SK-N-SH (cell line): Measurements from ENCODE around the gene TRMT10A. TPM values are rescaled to one million over a fixed set of nuclear protein-coding genes. Genes with fewer than 3 reads are reported as not detected.

Source experiments
- CTCF ChIA-PET: fragments of 300-600, 350-600 bp; formaldehyde crosslinking; extraction: SDS; loops from one replicate; lab custom pipeline; 2021; lab: Yijun Ruan, JAX
- POLR2A ChIA-PET: fragments of 350-600 bp; sonication (Branson Sonifier 250); formaldehyde crosslinking; extraction: SDS; loops from one replicate; lab custom pipeline; 2020; ENCODE audit warnings: antibody characterized with exemption, inconsistent platforms; lab: Yijun Ruan, JAX
- DNase-seq: peaks from one replicate; pipeline ENCODE4 v3.0.0; 2012
- H2AFZ ChIP-seq: fragments of 200-600 bp; sonication (generic); 2 replicates; pipeline ENCODE4 v1.8.1; 2016; ENCODE audit warnings: antibody characterized with exemption, mild to moderate bottlenecking, low read depth
- H3F3A ChIP-seq: fragments of 200-600 bp; sonication (generic); replicated peaks from 2 replicates; pipeline ENCODE3; 2016; ENCODE audit warnings: antibody characterized with exemption, mild to moderate bottlenecking; ENCODE audit not compliant: insufficient read depth
- H3K27ac ChIP-seq, 2 experiments: fragments of 200-500 bp in 1 of 2; fragments of 200-600 bp in 1 of 2; sonication (Bioruptor generic) in 1 of 2; sonication (generic), shearing (Covaris generic) in 1 of 2; 2 replicates each; pipeline versions ENCODE4 v1.5.1 to v1.6.1; 2014 to 2016; ENCODE audit warnings: low read depth in 2 of 2, inconsistent platforms in 1 of 2, low read length in 1 of 2, mild to moderate bottlenecking in 1 of 2, mixed read lengths in 1 of 2
- H3K27me3 ChIP-seq: fragments of 200-600 bp; sonication (generic), shearing (Covaris generic); 2 replicates; pipeline ENCODE4 v1.6.1; 2016; ENCODE audit warnings: mixed run types; ENCODE audit not compliant: insufficient read depth
- H3K36me3 ChIP-seq, 2 experiments: fragments of 200-500 bp in 1 of 2; fragments of 200-600 bp in 1 of 2; sonication (Bioruptor generic) in 1 of 2; sonication (generic) in 1 of 2; replicated peaks in 1 of 2; 2 replicates each; pipeline versions ENCODE3 to v1.5.1; 2014 to 2016; ENCODE audit warnings: low read length in 1 of 2, mild to moderate bottlenecking in 1 of 2; ENCODE audit not compliant: insufficient read depth in 2 of 2, control insufficient read depth in 1 of 2
- H3K4me1 ChIP-seq, 2 experiments: fragments of 200-500 bp in 1 of 2; fragments of 200-600 bp in 1 of 2; sonication (Bioruptor generic) in 1 of 2; sonication (generic), shearing (Covaris generic) in 1 of 2; 2 replicates each; pipeline versions ENCODE4 v1.5.1 to v1.6.1; 2014 to 2016; ENCODE audit warnings: low read depth in 1 of 2, low read length in 1 of 2, mixed run types in 1 of 2; ENCODE audit not compliant: insufficient read depth in 2 of 2, control insufficient read depth in 1 of 2
- H3K4me2 ChIP-seq: fragments of 200-600 bp; sonication (generic), shearing (Covaris generic); 2 replicates; pipeline ENCODE4 v1.6.1; 2017; ENCODE audit warnings: mixed run types
- H3K4me3 ChIP-seq, 2 experiments: fragments of 200-500 bp in 1 of 2; fragments of 200-600 bp in 1 of 2; sonication (Bioruptor generic) in 1 of 2; sonication (generic), shearing (Covaris generic) in 1 of 2; 2 replicates each; pipeline versions ENCODE4 v1.5.1 to v1.8.1; 2014 to 2016; ENCODE audit warnings: low read depth in 2 of 2, inconsistent platforms in 1 of 2, low read length in 1 of 2, mild to moderate bottlenecking in 1 of 2, mixed read lengths in 1 of 2, moderate library complexity in 1 of 2
- H3K79me2 ChIP-seq: fragments of 200-600 bp; sonication (generic); 2 replicates; pipeline ENCODE4 v1.8.1; 2017; ENCODE audit warnings: mild to moderate bottlenecking; ENCODE audit not compliant: insufficient read depth
- H3K9ac ChIP-seq: fragments of 200-600 bp; sonication (generic); 2 replicates; pipeline ENCODE4 v1.6.1; 2017; ENCODE audit warnings: mixed run types
- H3K9me2 ChIP-seq: fragments of 200-600 bp; sonication (generic); 2 replicates; pipeline ENCODE4 v1.6.1; 2017; ENCODE audit warnings: mixed run types
- H3K9me3 ChIP-seq: fragments of 200-600 bp; sonication (generic); 2 replicates; pipeline ENCODE4 v1.6.1; 2017; ENCODE audit warnings: mixed run types, mild to moderate bottlenecking, moderate library complexity
- H4K20me1 ChIP-seq: fragments of 200-600 bp; sonication (generic); 2 replicates; pipeline ENCODE4 v1.6.1; 2017; ENCODE audit warnings: mild to moderate bottlenecking, mixed run types; ENCODE audit not compliant: insufficient read depth
- CTCF ChIP-seq: fragments of 200-600 bp; sonication (generic); IDR thresholded peaks from 2 replicates; pipeline ENCODE4 v1.6.1; 2017; ENCODE audit warnings: antibody characterized with exemption, mild to moderate bottlenecking, moderate library complexity
- EZH2phosphoT487 ChIP-seq: fragments of 200-600 bp; sonication (generic); IDR thresholded peaks from 2 replicates; pipeline ENCODE4 v1.6.1; 2017; ENCODE audit warnings: low read depth, mixed run types, mild to moderate bottlenecking, antibody characterized with exemption, moderate library complexity, borderline replicate concordance
- GABPA ChIP-seq: IDR thresholded peaks from 2 replicates; pipeline ENCODE4 v1.4.0; 2012; ENCODE audit warnings: low read depth, mild to moderate bottlenecking
- JUND ChIP-seq: IDR thresholded peaks from 2 replicates; pipeline ENCODE4 v1.4.0; 2012
- NFIC ChIP-seq: IDR thresholded peaks from 2 replicates; pipeline ENCODE4 v1.4.0; 2012; ENCODE audit warnings: borderline replicate concordance
- NRF1 ChIP-seq: IDR thresholded peaks from 2 replicates; pipeline ENCODE4 v1.6.1; 2012; ENCODE audit warnings: low read depth, mild to moderate bottlenecking, low read length
- POLR2AphosphoS5 ChIP-seq: IDR thresholded peaks from 2 replicates; pipeline ENCODE4 v1.6.1; 2012; ENCODE audit warnings: low read depth, low read length
- RAD21 ChIP-seq: IDR thresholded peaks from 2 replicates; pipeline ENCODE4 v1.6.1; 2012; ENCODE audit warnings: mild to moderate bottlenecking, low read length
- RCOR1 ChIP-seq: fragments of 150-350 bp; IDR thresholded peaks from 2 replicates; pipeline ENCODE4 v1.6.1; 2017; ENCODE audit warnings: antibody characterized with exemption, low read length
- RXRA ChIP-seq: IDR thresholded peaks from 2 replicates; pipeline ENCODE4 v1.4.0; 2012; ENCODE audit warnings: low read depth, mild to moderate bottlenecking, borderline replicate concordance
- SMC3 ChIP-seq: IDR thresholded peaks from 2 replicates; pipeline ENCODE4 v1.6.1; 2012; ENCODE audit warnings: low read depth, low read length, improper control_type of control experiment
- TAF1 ChIP-seq: IDR thresholded peaks from 2 replicates; pipeline ENCODE4 v1.6.1; 2012; ENCODE audit warnings: low read depth, mild to moderate bottlenecking, low read length, moderate library complexity, borderline replicate concordance
- TCF12 ChIP-seq: IDR thresholded peaks from 2 replicates; pipeline ENCODE4 v1.4.0; 2012
- TEAD4 ChIP-seq: IDR thresholded peaks from 2 replicates; pipeline ENCODE4 v1.4.0; 2012; ENCODE audit warnings: mild to moderate bottlenecking, borderline replicate concordance; ENCODE audit not compliant: insufficient read depth
- YY1 ChIP-seq: IDR thresholded peaks from 2 replicates; pipeline ENCODE4 v1.4.0; 2012; ENCODE audit warnings: low read depth, mild to moderate bottlenecking
- WGBS: methylation state at CpG from one replicate; pipeline ENCODE4 v1.1.6; 2017; ENCODE audit warnings: low lambda C conversion rate; 5-methylcytosine and 5-hydroxymethylcytosine counted together
- polyA plus RNA-seq, 3 experiments: library from polyadenylated mRNA; depleted of rRNA; stranded (reverse); fragments of >200 nt; gene quantifications; 2 replicates each; pipeline ENCODE4 v1.2.3, GENCODE V29; 2012
- TF ChIP-seq, protein P1 (sequence below): fragments of 150-350 bp; IDR thresholded peaks from 2 replicates; pipeline ENCODE4 v1.6.1; 2016; ENCODE audit warnings: mild to moderate bottlenecking, low read depth, low read length
- TF ChIP-seq, protein P2 (sequence below): IDR thresholded peaks from 2 replicates; pipeline ENCODE4 v1.4.0; 2012; ENCODE audit warnings: low read depth
- TF ChIP-seq, protein P3 (sequence below): IDR thresholded peaks from 2 replicates; pipeline ENCODE4 v1.4.0; 2012; ENCODE audit warnings: low read depth, borderline replicate concordance
- TF ChIP-seq, protein P4 (sequence below): fragments of 150-350 bp; IDR thresholded peaks from 2 replicates; pipeline ENCODE4 v1.6.1; 2017; ENCODE audit warnings: antibody characterized with exemption, low read length, low read depth, borderline replicate concordance
- TF ChIP-seq, protein P5 (sequence below): IDR thresholded peaks from 2 replicates; pipeline ENCODE4; 2012

Gene TRMT10A
- polyA plus RNA-seq, 1 of the 3 experiments (the other 2 are of a cell fraction), result 2.4 TPM

DNA sequence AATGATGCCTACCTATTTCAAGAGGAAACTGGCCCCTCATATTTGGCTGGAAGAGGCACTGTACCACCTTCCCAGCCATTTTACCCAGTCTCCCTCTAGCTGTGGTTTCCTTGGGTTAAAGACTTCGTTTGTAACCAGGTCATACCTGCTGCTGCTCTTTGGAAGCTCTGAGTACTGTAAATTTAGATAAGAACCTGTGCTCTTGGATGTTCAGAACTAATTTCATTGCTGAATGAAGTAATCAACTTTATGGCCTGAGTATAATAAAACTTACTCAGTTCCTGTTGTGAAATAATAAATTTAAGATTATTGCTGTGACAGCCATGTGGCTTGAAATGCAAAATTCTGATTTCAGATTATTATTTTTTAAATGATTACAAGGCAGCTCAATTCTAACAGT, 23.0 kb upstream of the TRMT10A start:
- H3K9me3 ChIP-seq, result no peaks in the 10 kb centered on the region
- CTCF ChIA-PET, result interaction anchor here (1.0 kb wide), 1 partner anchor 14 kb away, joined by 4 read pairs; no protein-coding TSS in a partner anchor
- WGBS, result 11% methylated on average over 1 of the region's 1 CpG
- TF ChIP-seq NRF1, result no peak
- no peak for TF ChIP-seq RCOR1
- TF ChIP-seq RAD21, result no peak
- TF ChIP-seq TAF1, result no peak
- no peak for TF ChIP-seq SMC3
- no peak for TF ChIP-seq RXRA
- TF ChIP-seq, protein P1, sequence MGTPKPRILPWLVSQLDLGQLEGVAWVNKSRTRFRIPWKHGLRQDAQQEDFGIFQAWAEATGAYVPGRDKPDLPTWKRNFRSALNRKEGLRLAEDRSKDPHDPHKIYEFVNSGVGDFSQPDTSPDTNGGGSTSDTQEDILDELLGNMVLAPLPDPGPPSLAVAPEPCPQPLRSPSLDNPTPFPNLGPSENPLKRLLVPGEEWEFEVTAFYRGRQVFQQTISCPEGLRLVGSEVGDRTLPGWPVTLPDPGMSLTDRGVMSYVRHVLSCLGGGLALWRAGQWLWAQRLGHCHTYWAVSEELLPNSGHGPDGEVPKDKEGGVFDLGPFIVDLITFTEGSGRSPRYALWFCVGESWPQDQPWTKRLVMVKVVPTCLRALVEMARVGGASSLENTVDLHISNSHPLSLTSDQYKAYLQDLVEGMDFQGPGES, result no peak
- TF ChIP-seq JUND, result no peak
- TF ChIP-seq, protein P2, sequence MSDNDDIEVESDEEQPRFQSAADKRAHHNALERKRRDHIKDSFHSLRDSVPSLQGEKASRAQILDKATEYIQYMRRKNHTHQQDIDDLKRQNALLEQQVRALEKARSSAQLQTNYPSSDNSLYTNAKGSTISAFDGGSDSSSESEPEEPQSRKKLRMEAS, result no peak
- TF ChIP-seq GABPA, result no peak
- TF ChIP-seq EZH2phosphoT487, result no peak
- no peak for TF ChIP-seq CTCF
- no peak for TF ChIP-seq TCF12
- TF ChIP-seq, protein P3, sequence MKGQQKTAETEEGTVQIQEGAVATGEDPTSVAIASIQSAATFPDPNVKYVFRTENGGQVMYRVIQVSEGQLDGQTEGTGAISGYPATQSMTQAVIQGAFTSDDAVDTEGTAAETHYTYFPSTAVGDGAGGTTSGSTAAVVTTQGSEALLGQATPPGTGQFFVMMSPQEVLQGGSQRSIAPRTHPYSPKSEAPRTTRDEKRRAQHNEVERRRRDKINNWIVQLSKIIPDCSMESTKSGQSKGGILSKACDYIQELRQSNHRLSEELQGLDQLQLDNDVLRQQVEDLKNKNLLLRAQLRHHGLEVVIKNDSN, result no peak
- no peak for TF ChIP-seq POLR2AphosphoS5
- TF ChIP-seq TEAD4, result no peak
- TF ChIP-seq, protein P4, sequence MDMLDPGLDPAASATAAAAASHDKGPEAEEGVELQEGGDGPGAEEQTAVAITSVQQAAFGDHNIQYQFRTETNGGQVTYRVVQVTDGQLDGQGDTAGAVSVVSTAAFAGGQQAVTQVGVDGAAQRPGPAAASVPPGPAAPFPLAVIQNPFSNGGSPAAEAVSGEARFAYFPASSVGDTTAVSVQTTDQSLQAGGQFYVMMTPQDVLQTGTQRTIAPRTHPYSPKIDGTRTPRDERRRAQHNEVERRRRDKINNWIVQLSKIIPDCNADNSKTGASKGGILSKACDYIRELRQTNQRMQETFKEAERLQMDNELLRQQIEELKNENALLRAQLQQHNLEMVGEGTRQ, result no peak
- TF ChIP-seq, protein P5, sequence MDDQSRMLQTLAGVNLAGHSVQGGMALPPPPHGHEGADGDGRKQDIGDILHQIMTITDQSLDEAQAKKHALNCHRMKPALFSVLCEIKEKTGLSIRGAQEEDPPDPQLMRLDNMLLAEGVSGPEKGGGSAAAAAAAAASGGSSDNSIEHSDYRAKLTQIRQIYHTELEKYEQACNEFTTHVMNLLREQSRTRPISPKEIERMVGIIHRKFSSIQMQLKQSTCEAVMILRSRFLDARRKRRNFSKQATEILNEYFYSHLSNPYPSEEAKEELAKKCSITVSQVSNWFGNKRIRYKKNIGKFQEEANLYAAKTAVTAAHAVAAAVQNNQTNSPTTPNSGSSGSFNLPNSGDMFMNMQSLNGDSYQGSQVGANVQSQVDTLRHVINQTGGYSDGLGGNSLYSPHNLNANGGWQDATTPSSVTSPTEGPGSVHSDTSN, result no peak
- TF ChIP-seq NFIC, result no peak
- no peak for TF ChIP-seq YY1
- TF ChIP-seq, all 33 proteins: peak for 0
- H4K20me1 ChIP-seq, result no peaks in the 10 kb centered on the region
- no peaks in the 10 kb centered on the region for H3K9me2 ChIP-seq
- POLR2A ChIA-PET, result no interaction called here
- H3K36me3 ChIP-seq, result no peaks in the 10 kb centered on the region
- no peak overlapping the region for H3K27ac ChIP-seq
- no peak for DNase-seq
- no peaks in the 10 kb centered on the region for H3K4me1 ChIP-seq
- no peak overlapping the region for H3K9ac ChIP-seq
- no peaks in the 10 kb centered on the region; the same call in 1 of the 2 replicates for H3K27me3 ChIP-seq
- no peak overlapping the region for H3K4me3 ChIP-seq
- no peaks in the 10 kb centered on the region for H3K79me2 ChIP-seq
- no peak overlapping the region for H3K4me2 ChIP-seq
- peaks cover 3% of the 10 kb centered on the region for H3F3A ChIP-seq
- H2AFZ ChIP-seq, result no peak overlapping the region
